HEK293 (cell line): ENCODE data around the gene FEZ2.

Experiments used
- HOXD13 ChIP-seq: sonication (generic); formaldehyde crosslinking; IDR thresholded peaks from 2 replicates; pipeline ENCODE4 v1.8.0; 2022; ENCODE audit warnings: missing genetic modification reagents, borderline replicate concordance
- YY1 ChIP-seq: fragments of 450-650 bp; formaldehyde crosslinking; IDR thresholded peaks from 2 replicates; pipeline ENCODE4 v1.5.1; 2018; ENCODE audit warnings: missing biosample characterization, missing genetic modification characterization
- ZBTB7A ChIP-seq: fragments of 450-650 bp; formaldehyde crosslinking; IDR thresholded peaks from 2 replicates; pipeline ENCODE4 v1.5.1; 2016; ENCODE audit warnings: low read depth, missing biosample characterization, missing genetic modification characterization
- ZNF311 ChIP-seq: fragments of 450-650 bp; formaldehyde crosslinking; IDR thresholded peaks from 2 replicates; pipeline ENCODE4 v1.5.1; 2017; ENCODE audit warnings: missing biosample characterization, missing genetic modification characterization, borderline replicate concordance
- ZNF530 ChIP-seq: fragments of 450-650 bp; formaldehyde crosslinking; IDR thresholded peaks from 2 replicates; pipeline ENCODE4 v1.5.1; 2016; ENCODE audit warnings: low read depth, missing biosample characterization, missing genetic modification characterization
- ZNF639 ChIP-seq: fragments of 450-650 bp; formaldehyde crosslinking; IDR thresholded peaks from 2 replicates; pipeline ENCODE4 v1.5.1; 2016; ENCODE audit warnings: missing biosample characterization, missing genetic modification characterization
- ZSCAN30 ChIP-seq: fragments of 450-650 bp; IDR thresholded peaks from 2 replicates; pipeline ENCODE4 v1.5.1; 2018; ENCODE audit warnings: missing biosample characterization, mild to moderate bottlenecking, missing genetic modification characterization, moderate library complexity
- TF ChIP-seq, protein P1 (sequence below): fragments of 450-650 bp; formaldehyde crosslinking; IDR thresholded peaks from 2 replicates; pipeline ENCODE4 v1.5.1; 2016; ENCODE audit warnings: missing biosample characterization, missing genetic modification characterization
- TF ChIP-seq, protein P2 (sequence below): IDR thresholded peaks from 2 replicates; pipeline ENCODE4 v1.6.1; 2011; ENCODE audit warnings: mild to moderate bottlenecking, low read depth, low read length, borderline replicate concordance
- TF ChIP-seq, protein P3 (sequence below): fragments of 450-650 bp; formaldehyde crosslinking; IDR thresholded peaks from 2 replicates; pipeline ENCODE4 v1.5.1; 2016; ENCODE audit warnings: missing biosample characterization, missing genetic modification characterization
- TF ChIP-seq, protein P4 (sequence below): fragments of 450-650 bp; formaldehyde crosslinking; IDR thresholded peaks from 2 replicates; pipeline ENCODE4 v1.5.1; 2016; ENCODE audit warnings: missing biosample characterization, missing genetic modification characterization
- TF ChIP-seq, protein P5 (sequence below): fragments of 450-650 bp; formaldehyde crosslinking; IDR thresholded peaks from 2 replicates; pipeline ENCODE4 v1.5.1; 2016; ENCODE audit warnings: missing biosample characterization, missing genetic modification characterization, low read depth

- TF ChIP-seq ZSCAN30 (no peak), YY1 (tag by site-specific recombination) (no peak), ZBTB7A (tag by site-specific recombination) (no peak), ZNF530 (tag by site-specific recombination) (no peak), HOXD13 (CRISPR knock-in tag) (no peak), ZNF311 (no peak), ZNF639 (tag by site-specific recombination) (no peak)
- TF ChIP-seq, protein P1, sequence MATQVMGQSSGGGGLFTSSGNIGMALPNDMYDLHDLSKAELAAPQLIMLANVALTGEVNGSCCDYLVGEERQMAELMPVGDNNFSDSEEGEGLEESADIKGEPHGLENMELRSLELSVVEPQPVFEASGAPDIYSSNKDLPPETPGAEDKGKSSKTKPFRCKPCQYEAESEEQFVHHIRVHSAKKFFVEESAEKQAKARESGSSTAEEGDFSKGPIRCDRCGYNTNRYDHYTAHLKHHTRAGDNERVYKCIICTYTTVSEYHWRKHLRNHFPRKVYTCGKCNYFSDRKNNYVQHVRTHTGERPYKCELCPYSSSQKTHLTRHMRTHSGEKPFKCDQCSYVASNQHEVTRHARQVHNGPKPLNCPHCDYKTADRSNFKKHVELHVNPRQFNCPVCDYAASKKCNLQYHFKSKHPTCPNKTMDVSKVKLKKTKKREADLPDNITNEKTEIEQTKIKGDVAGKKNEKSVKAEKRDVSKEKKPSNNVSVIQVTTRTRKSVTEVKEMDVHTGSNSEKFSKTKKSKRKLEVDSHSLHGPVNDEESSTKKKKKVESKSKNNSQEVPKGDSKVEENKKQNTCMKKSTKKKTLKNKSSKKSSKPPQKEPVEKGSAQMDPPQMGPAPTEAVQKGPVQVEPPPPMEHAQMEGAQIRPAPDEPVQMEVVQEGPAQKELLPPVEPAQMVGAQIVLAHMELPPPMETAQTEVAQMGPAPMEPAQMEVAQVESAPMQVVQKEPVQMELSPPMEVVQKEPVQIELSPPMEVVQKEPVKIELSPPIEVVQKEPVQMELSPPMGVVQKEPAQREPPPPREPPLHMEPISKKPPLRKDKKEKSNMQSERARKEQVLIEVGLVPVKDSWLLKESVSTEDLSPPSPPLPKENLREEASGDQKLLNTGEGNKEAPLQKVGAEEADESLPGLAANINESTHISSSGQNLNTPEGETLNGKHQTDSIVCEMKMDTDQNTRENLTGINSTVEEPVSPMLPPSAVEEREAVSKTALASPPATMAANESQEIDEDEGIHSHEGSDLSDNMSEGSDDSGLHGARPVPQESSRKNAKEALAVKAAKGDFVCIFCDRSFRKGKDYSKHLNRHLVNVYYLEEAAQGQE (tag by site-specific recombination) = no peak
- TF ChIP-seq, protein P2, sequence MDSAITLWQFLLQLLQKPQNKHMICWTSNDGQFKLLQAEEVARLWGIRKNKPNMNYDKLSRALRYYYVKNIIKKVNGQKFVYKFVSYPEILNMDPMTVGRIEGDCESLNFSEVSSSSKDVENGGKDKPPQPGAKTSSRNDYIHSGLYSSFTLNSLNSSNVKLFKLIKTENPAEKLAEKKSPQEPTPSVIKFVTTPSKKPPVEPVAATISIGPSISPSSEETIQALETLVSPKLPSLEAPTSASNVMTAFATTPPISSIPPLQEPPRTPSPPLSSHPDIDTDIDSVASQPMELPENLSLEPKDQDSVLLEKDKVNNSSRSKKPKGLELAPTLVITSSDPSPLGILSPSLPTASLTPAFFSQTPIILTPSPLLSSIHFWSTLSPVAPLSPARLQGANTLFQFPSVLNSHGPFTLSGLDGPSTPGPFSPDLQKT = no peak
- TF ChIP-seq, protein P3, sequence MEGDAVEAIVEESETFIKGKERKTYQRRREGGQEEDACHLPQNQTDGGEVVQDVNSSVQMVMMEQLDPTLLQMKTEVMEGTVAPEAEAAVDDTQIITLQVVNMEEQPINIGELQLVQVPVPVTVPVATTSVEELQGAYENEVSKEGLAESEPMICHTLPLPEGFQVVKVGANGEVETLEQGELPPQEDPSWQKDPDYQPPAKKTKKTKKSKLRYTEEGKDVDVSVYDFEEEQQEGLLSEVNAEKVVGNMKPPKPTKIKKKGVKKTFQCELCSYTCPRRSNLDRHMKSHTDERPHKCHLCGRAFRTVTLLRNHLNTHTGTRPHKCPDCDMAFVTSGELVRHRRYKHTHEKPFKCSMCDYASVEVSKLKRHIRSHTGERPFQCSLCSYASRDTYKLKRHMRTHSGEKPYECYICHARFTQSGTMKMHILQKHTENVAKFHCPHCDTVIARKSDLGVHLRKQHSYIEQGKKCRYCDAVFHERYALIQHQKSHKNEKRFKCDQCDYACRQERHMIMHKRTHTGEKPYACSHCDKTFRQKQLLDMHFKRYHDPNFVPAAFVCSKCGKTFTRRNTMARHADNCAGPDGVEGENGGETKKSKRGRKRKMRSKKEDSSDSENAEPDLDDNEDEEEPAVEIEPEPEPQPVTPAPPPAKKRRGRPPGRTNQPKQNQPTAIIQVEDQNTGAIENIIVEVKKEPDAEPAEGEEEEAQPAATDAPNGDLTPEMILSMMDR = no peak
- TF ChIP-seq, protein P4, sequence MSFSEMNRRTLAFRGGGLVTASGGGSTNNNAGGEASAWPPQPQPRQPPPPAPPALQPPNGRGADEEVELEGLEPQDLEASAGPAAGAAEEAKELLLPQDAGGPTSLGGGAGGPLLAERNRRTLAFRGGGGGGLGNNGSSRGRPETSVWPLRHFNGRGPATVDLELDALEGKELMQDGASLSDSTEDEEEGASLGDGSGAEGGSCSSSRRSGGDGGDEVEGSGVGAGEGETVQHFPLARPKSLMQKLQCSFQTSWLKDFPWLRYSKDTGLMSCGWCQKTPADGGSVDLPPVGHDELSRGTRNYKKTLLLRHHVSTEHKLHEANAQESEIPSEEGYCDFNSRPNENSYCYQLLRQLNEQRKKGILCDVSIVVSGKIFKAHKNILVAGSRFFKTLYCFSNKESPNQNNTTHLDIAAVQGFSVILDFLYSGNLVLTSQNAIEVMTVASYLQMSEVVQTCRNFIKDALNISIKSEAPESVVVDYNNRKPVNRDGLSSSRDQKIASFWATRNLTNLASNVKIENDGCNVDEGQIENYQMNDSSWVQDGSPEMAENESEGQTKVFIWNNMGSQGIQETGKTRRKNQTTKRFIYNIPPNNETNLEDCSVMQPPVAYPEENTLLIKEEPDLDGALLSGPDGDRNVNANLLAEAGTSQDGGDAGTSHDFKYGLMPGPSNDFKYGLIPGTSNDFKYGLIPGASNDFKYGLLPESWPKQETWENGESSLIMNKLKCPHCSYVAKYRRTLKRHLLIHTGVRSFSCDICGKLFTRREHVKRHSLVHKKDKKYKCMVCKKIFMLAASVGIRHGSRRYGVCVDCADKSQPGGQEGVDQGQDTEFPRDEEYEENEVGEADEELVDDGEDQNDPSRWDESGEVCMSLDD (tag by site-specific recombination) = no peak
- TF ChIP-seq, protein P5, sequence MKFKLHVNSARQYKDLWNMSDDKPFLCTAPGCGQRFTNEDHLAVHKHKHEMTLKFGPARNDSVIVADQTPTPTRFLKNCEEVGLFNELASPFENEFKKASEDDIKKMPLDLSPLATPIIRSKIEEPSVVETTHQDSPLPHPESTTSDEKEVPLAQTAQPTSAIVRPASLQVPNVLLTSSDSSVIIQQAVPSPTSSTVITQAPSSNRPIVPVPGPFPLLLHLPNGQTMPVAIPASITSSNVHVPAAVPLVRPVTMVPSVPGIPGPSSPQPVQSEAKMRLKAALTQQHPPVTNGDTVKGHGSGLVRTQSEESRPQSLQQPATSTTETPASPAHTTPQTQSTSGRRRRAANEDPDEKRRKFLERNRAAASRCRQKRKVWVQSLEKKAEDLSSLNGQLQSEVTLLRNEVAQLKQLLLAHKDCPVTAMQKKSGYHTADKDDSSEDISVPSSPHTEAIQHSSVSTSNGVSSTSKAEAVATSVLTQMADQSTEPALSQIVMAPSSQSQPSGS (tag by site-specific recombination) = no peak
Observed at GRCh38 chr2:36516136-36516870, 81.7 kb downstream of the FEZ2 start.
